ENCODE results near the gene AGFG1.

The AGFG1 gene

GRCh38 chr2:227439214-227439613 is 32.7 kb upstream of the AGFG1 start:
- no peak for TF ChIP-seq CTCF (conservative IDR thresholded peaks at IDR 0.05; ENCODE audit: low read depth, low read length)
- H3K4me3 ChIP-seq (ENCODE audit: low read length) = no peak overlapping the region
- DNase-seq (ENCODE audit: low read depth) = no peak

- DNase-seq (ENCODE audit: low read depth) = no peak
- TF ChIP-seq CTCF (conservative IDR thresholded peaks at IDR 0.05; ENCODE audit: low read depth, low read length) = no peak
- H3K4me3 ChIP-seq (ENCODE audit: low read length) = no peak overlapping the region
Measured at GRCh38 chr2:227442639-227443038, 29.3 kb upstream of the AGFG1 start.

GRCh38 chr2:227443889-227444568 is 27.9 kb upstream of the AGFG1 start:
- DNase-seq (ENCODE audit: low read depth) = no peak
- H3K4me3 ChIP-seq (ENCODE audit: low read length) = no peak overlapping the region
- no peak for TF ChIP-seq CTCF (conservative IDR thresholded peaks at IDR 0.05; ENCODE audit: low read depth, low read length)

GRCh38 chr2:227447606-227448005 is 24.4 kb upstream of the AGFG1 start:
- no peak for TF ChIP-seq CTCF (conservative IDR thresholded peaks at IDR 0.05; ENCODE audit: low read depth, low read length)
- peak; percentile 86 for DNase-seq (ENCODE audit: low read depth)
- H3K4me3 ChIP-seq (ENCODE audit: low read length) = no peak overlapping the region

- H3K4me3 ChIP-seq (ENCODE audit: low read length) = no peak overlapping the region
- TF ChIP-seq CTCF (conservative IDR thresholded peaks at IDR 0.05; ENCODE audit: low read depth, low read length) = no peak
- DNase-seq (ENCODE audit: low read depth) = no peak
Measured at GRCh38 chr2:227450311-227450841, 21.6 kb upstream of the AGFG1 start.

- no peak overlapping the region for H3K4me3 ChIP-seq (ENCODE audit: low read length)
- no peak for DNase-seq (ENCODE audit: low read depth)
- TF ChIP-seq CTCF (conservative IDR thresholded peaks at IDR 0.05; ENCODE audit: low read depth, low read length) = no peak
Measured at GRCh38 chr2:227450926-227451654, 20.9 kb upstream of the AGFG1 start.

- no peak for TF ChIP-seq CTCF (conservative IDR thresholded peaks at IDR 0.05; ENCODE audit: low read depth, low read length)
- H3K4me3 ChIP-seq (ENCODE audit: low read length) = no peak overlapping the region
- DNase-seq (ENCODE audit: low read depth) = no peak
Measured at GRCh38 chr2:227451655-227451992, 20.3 kb upstream of the AGFG1 start.

Measured in retinal pigment epithelial cell (primary cell).